ENCODE results near the gene BNIP3. TPM values are rescaled to one million over a fixed set of nuclear protein-coding genes. Genes with fewer than 3 reads are reported as not detected.

Gene BNIP3
- total RNA-seq, 1 experiment from 2014 or later = 37.5 TPM

- H3K9ac ChIP-seq (ENCODE audit: low read length) = no peak overlapping the region
- no peak overlapping the region for H2AFZ ChIP-seq (ENCODE audit: low read depth, low read length, poor library complexity, severe bottlenecking)
- no peak overlapping the region for H3K27ac ChIP-seq (ENCODE audit: low read depth, low read length)
- intact Hi-C loops (cut with micrococcal nuclease) = no loop called here
- RAD21 ChIA-PET (ENCODE audit: low non-redundant PET in 1 of 2, low total read pairs in 2 of 2, uncharacterized antibody in 2 of 2, unreplicated experiment in 2 of 2) = no interaction called here
- DNase-seq (ENCODE audit: low read depth, low spot score) = no peak
- BruUV-seq (replicated peaks) = no TSS peak
- no peaks in the 10 kb centered on the region for H3K9me2 ChIP-seq (ENCODE audit: insufficient read depth)
- H3K27me3 ChIP-seq (ENCODE audit: insufficient read depth, low read length) = no peaks in the 10 kb centered on the region
- peaks cover 4 to 9% of the 10 kb centered on the region in 2 experiments; a peak in 3 of 4 replicates for H3K4me1 ChIP-seq (ENCODE audit: control insufficient read depth in 1 of 2, insufficient read depth in 2 of 2, low read length in 2 of 2)
- no peaks in the 10 kb centered on the region for H3K9me3 ChIP-seq (ENCODE audit: control insufficient read depth in 1 of 2, insufficient read depth in 1 of 2, low read depth in 1 of 2, low read length in 2 of 2)
- TF ChIP-seq EZH2phosphoT487 (IDR thresholded peaks at IDR 0.05; ENCODE audit: borderline replicate concordance) (no peak), SRF (IDR thresholded peaks at IDR 0.05; ENCODE audit: low read depth) (no peak), JUND (IDR thresholded peaks at IDR 0.05) (no peak), EGR1 (IDR thresholded peaks at IDR 0.05; ENCODE audit: low read depth) (no peak)
- CTCF ChIA-PET = no interaction called here
- POLR2A ChIA-PET = no interaction called here
- no peaks in the 10 kb centered on the region for H3K79me2 ChIP-seq (ENCODE audit: insufficient read depth, low read length)
- H3K4me3 ChIP-seq (replicated peaks in 1 of 2; ENCODE audit: low read depth in 1 of 2, low read length in 2 of 2) = no peak overlapping the region
- no peaks in the 10 kb centered on the region for H4K20me1 ChIP-seq (ENCODE audit: insufficient read depth)
- ATAC-seq = no peak
- H3K36me3 ChIP-seq (ENCODE audit: control insufficient read depth in 1 of 2, insufficient read depth in 2 of 2, low read length in 2 of 2) = no peaks in the 10 kb centered on the region
- no peak overlapping the region for H3K4me2 ChIP-seq (ENCODE audit: low read length)
Observed at GRCh38 chr10:132028706-132029105, 47.0 kb upstream of the BNIP3 start.

DNA sequence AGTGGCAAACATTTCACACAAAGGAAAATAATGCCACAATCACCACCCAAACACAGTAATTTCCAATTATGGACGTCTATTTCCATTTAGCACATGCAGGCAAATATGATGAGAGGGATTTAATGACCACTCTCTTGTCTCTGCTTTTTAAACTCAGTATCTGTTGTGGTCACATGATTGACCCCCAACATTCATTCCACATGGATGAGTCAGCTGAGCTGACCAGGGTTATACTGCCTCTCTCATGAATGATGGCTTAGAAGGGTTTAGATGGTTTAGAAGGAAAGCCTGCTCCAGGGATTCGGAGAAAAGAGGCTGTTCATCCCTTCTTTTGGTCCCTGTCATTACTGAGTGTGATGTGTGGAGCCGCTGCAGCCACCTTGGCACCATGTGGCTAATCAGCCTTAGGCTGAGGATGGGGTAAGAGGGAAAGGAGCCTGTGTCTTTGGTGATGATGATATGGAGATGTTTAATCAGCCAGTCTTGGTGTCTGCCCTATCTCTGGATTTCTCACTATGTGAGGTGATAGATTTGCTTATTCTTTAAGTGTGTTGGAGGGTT lies 45.8 kb upstream of the BNIP3 start:
- no peak overlapping the region for H3K4me2 ChIP-seq (ENCODE audit: low read length)
- TF ChIP-seq ATF3 (IDR thresholded peaks at IDR 0.05) (no peak), POLR2AphosphoS5 (IDR thresholded peaks at IDR 0.05; ENCODE audit: low read depth, low read length) (no peak), REST (IDR thresholded peaks at IDR 0.05; ENCODE audit: low read depth) (no peak), CEBPB (IDR thresholded peaks at IDR 0.05; ENCODE audit: low read depth) (no peak), EZH2 (IDR thresholded peaks at IDR 0.05) (no peak), EGR1 (IDR thresholded peaks at IDR 0.05; ENCODE audit: low read depth) (no peak), EZH2phosphoT487 (IDR thresholded peaks at IDR 0.05; ENCODE audit: borderline replicate concordance) (no peak), CBX3 (IDR thresholded peaks at IDR 0.05; ENCODE audit: low read depth) (no peak), TCF7L2 (IDR thresholded peaks at IDR 0.05; ENCODE audit: borderline replicate concordance, extremely low read depth, insufficient read depth, insufficient read length) (no peak), ELF1 (IDR thresholded peaks at IDR 0.05; ENCODE audit: borderline replicate concordance, low read depth) (no peak), ZFX (IDR thresholded peaks at IDR 0.05) (no peak), FOSL1 (IDR thresholded peaks at IDR 0.05; ENCODE audit: low read depth) (no peak), SP1 (IDR thresholded peaks at IDR 0.05; ENCODE audit: low read depth) (no peak), RAD21 (IDR thresholded peaks at IDR 0.05; ENCODE audit: low read depth) (no peak), SIN3A (IDR thresholded peaks at IDR 0.05; ENCODE audit: low read depth) (no peak), SRF (IDR thresholded peaks at IDR 0.05; ENCODE audit: low read depth) (no peak), POLR2A (IDR thresholded peaks at IDR 0.05; ENCODE audit: borderline replicate concordance, extremely low read depth, insufficient read depth, insufficient read length) (no peak)
- TF ChIP-seq, protein P1, sequence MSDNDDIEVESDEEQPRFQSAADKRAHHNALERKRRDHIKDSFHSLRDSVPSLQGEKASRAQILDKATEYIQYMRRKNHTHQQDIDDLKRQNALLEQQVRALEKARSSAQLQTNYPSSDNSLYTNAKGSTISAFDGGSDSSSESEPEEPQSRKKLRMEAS (IDR thresholded peaks at IDR 0.05) = no peak

More for the DNA sequence above, 45.8 kb upstream of the BNIP3 start:
- H3K36me3 ChIP-seq (ENCODE audit: control insufficient read depth in 1 of 2, insufficient read depth in 2 of 2, low read length in 2 of 2) = no peaks in the 10 kb centered on the region
- DNase-seq (ENCODE audit: low read depth, low spot score) (no peak), ATAC-seq (no peak; the same call in 1 of the 2 replicates)
- H4K20me1 ChIP-seq (ENCODE audit: insufficient read depth) = no peaks in the 10 kb centered on the region
- POLR2A ChIA-PET = no interaction called here
- H3K9ac ChIP-seq (ENCODE audit: low read length) = no peak overlapping the region
- no peak overlapping the region for H2AFZ ChIP-seq (ENCODE audit: low read depth, low read length, poor library complexity, severe bottlenecking)
- no peak overlapping the region for H3K27ac ChIP-seq (ENCODE audit: low read depth, low read length)
- RAD21 ChIA-PET (ENCODE audit: low non-redundant PET in 1 of 2, low total read pairs in 2 of 2, uncharacterized antibody in 2 of 2, unreplicated experiment in 2 of 2) = no interaction called here
- H3K4me1 ChIP-seq (ENCODE audit: control insufficient read depth in 1 of 2, insufficient read depth in 2 of 2, low read length in 2 of 2) = peaks cover 4 to 16% of the 10 kb centered on the region in 2 experiments; a peak in 3 of 4 replicates
- CTCF ChIA-PET = no interaction called here
- no peak overlapping the region for H3K4me3 ChIP-seq (replicated peaks in 1 of 2; ENCODE audit: low read depth in 1 of 2, low read length in 2 of 2)
- intact Hi-C loops (cut with micrococcal nuclease) = no loop called here
- H3K79me2 ChIP-seq (ENCODE audit: insufficient read depth, low read length) = no peaks in the 10 kb centered on the region
- no peaks in the 10 kb centered on the region for H3K9me2 ChIP-seq (ENCODE audit: insufficient read depth)
- no peaks in the 10 kb centered on the region for H3K9me3 ChIP-seq (ENCODE audit: control insufficient read depth in 1 of 2, insufficient read depth in 1 of 2, low read depth in 1 of 2, low read length in 2 of 2)
- BruUV-seq (replicated peaks) = no TSS peak
- H3K27me3 ChIP-seq (ENCODE audit: insufficient read depth, low read length) = no peaks in the 10 kb centered on the region

Measured in HCT116 (cell line).